Kidney tubule cell (primary cell): ENCODE results near the gene PALM.
A peak's percentile ranks its signal among the peaks of the same experiment; 100 is the strongest.
"Not testable (repeated sequence)": the region's sequence is repeated elsewhere in the genome, so short reads cannot be mapped to it uniquely, and the experiment has no call there.

ENCODE experiments used
- DNase-seq: peaks from one replicate; pipeline ENCODE4 v3.0.0-alpha.2; 2018; ENCODE audit warnings: low spot score

Gene PALM

GRCh38 chr19:732148-733069, 23.7 kb downstream of the PALM start:
- no peak for DNase-seq

- peak; percentile 69 for DNase-seq
Observed at GRCh38 chr19:734716-735115, 26.0 kb downstream of the PALM start.

GRCh38 chr19:736125-736524, 27.4 kb downstream of the PALM start:
- DNase-seq, result no peak

GRCh38 chr19:737591-738093, 28.9 kb downstream of the PALM start:
- DNase-seq, result peak; percentile 29

DNA sequence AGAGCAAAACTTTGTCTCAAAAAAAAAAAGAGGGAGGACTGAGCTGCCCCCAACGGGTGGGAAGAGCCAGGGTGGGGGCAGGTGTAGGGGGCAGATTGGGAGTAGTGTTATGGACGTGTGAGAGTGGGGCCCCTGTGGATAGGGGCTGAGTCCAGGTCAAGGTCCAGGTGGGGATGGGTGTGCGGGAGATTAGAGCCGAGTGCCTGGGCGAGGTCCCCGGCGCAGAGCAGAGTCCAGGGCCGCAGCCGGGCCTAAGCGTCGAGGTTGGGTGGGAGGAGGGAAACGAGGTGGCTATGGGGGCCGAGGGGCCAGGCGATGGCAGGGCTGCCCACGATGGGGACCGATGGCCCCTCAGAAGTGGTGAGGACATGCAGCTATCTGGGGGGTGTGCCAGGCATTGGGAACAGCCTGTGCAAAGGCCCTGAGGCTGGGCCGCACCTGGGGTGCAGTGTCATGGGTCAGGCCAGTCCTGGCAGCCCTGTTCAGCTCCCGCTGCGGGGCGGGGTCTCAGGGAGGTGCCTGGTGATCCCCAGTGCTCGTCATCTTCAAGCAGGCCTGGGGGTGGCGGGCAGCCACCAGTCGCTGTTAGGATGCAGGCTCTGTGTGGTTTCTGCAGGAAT, 29.9 kb downstream of the PALM start:
- DNase-seq, result no peak

GRCh38 chr19:739998-740715, 31.4 kb downstream of the PALM start:
- DNase-seq, result no peak

DNA sequence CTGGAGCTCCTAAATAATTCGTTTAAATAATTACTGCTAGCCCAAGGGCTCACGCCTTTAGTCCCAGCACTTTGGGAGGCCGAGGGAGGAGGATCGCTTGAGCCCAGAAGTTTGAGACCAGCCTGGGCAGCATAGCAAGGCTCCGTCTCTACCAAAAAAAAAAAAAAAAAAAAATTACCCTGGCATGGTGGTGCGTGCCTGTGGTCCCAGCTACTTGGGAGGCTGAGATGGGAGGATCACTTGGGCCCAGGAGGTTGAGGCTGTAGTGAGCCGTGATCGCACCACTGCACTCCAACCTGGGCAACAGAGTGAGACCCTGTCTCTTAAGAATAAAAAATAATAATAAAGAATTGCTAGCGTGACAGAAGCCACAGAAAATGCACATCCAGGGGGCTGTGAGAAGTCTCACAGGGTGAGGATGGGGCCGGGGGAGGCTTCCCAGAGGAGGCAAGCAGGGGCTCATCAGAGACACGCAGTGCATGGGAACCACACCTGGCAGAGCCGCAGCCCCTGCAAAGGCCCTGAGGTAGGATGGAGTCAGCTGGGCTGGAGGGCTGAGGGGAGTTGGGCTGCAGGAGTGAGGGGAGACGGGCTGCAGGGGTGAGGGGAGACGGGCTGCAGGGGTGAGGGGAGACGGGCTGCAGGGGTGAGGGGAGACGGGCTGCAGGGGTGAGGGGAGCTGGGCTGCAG, 32.2 kb downstream of the PALM start:
- DNase-seq, result not testable (repeated sequence)

GRCh38 chr19:741506-742131, 32.9 kb downstream of the PALM start:
- no peak for DNase-seq

GRCh38 chr19:742540-743075, 33.9 kb downstream of the PALM start:
- DNase-seq, result no peak

DNA sequence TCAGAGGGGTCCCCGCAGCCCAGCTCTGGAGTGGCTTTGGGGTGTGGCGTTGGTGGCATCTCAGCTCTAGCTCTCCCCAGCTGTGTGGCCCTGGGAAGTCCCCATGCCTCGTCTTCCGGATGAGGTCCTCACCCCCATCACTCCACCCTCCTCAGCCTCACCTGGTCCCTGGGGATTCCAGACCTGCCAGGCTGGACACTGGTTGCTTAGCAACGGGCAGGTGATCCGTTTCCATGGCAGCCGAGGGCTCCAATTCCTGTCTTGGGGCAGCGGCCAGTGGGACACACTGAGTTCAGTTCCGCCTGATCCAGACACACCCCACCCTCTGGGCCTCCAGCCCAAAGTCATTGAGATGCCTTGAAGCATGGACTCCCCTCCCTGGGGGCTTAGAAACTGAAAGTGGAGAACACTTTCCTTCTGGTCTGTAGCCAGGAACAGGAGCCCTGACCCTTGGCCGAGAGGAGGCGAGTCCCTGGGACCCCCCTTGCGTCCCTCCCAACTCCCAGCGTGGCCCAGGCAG, 34.5 kb downstream of the PALM start:
- DNase-seq, result peak; percentile 22

DNA sequence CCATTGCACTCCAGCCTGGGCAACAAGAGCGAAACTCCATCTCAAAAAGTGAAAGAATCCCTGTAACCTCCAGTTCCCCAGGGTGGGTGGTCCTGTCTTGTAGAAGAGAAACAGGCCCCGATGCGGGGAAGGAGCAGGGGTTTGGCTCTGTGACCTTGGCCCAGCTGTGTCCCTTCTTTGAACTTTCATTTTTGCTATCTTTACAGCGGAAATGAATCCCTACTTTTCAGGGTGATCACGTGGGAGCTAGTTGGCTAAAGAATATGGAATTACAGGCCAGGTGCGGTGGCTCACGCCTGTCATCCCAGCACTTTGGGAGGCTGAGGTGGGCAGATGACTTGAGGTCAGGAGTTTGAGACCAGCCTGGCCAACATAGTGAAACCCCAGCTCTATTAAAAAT, 36.4 kb downstream of the PALM start:
- DNase-seq, result not testable (repeated sequence)

DNA sequence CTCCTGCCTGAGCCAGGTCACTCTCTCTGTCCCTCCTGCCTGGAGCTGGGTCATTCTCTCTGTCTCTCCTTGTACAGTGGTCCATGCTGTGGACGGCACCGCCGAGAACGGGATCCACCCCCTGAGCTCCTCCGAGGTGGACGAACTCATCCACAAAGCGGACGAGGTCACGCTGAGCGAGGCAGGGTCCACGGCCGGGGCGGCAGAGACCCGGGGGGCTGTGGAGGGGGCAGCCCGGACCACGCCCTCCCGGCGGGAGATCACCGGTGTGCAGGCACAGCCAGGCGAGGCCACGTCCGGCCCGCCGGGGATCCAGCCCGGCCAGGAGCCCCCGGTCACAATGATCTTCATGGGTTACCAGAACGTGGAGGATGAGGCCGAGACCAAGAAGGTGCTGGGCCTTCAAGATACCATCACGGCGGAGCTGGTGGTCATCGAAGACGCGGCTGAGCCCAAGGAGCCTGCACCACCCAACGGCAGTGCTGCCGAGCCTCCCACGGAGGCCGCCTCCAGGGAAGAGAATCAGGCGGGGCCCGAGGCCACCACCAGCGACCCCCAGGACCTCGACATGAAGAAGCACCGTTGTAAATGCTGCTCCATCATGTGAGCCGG, 37.6 kb downstream of the PALM start:
- no peak for DNase-seq

GRCh38 chr19:746956-747355, 38.2 kb downstream of the PALM start:
- no peak for DNase-seq

DNA sequence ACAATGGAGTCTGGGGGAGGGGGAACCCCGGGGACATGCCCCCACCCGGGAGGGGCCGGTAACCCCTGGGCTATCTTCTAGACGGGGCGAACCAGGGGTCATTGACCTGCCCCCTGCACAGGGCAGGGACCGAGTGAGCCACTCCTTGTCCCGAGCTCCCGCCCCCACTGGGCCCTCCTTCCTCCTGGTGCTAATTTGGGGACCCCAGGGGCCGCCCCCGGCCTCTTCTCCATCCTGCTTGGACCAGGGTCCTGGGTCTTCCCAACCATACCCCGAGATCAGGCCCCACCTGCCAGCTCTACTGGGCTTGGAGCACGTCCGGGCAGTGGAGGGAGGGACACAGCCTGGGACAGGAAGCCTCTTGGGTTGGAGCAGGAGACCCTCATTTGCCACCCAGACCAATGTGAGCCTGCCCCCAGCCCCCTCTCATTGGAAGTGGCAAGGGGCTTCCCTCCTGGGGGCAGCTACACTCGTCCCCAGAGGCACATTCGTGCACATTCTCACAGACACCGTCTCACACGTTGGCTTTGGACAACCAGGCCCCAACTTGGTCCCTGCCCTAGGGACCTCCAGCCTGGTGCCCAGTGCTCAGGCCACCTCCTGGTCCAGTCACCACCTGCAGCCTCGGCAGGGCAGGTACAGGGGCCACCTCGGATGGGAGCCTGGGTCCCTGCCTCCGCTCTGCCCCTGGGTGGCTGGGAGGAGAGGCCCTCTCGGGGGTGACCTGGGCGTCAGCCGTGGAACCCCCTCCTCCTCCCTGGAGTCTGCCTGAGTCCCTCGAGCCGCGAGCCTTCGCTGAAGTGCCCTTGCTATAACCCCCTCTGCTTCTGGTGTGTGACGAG, 38.9 kb downstream of the PALM start:
- no peak for DNase-seq

GRCh38 chr19:748274-748598, 39.5 kb downstream of the PALM start:
- no peak for DNase-seq

- DNase-seq, result no peak
Observed at GRCh38 chr19:749811-750210, 41.1 kb downstream of the PALM start.

- peak; percentile 85 for DNase-seq
Observed at GRCh38 chr19:750640-751423, 42.1 kb downstream of the PALM start, which contains the start of gene MISP. Gene MISP, plus strand, starts transcription at chr19:751112. Its CDS starts 5,835 bp downstream, at chr19:756947.

- DNase-seq, result peak; percentile 91
Observed at GRCh38 chr19:751501-752341, 43.0 kb downstream of the PALM start.
